BE2C (cell line): ENCODE measurements around the gene MUSTN1.

ENCODE experiments used
- DNase-seq: peaks from one replicate; pipeline ENCODE4 v3.0.0-alpha.2; 2020
- H3K27me3 ChIP-seq: fragments of 250-450 bp; sonication (Bioruptor Pico); 2 replicates; pipeline ENCODE4 v1.5.1; 2020; ENCODE audit warnings: mild to moderate bottlenecking
- H3K36me3 ChIP-seq: fragments of 250-450 bp; sonication (Bioruptor Pico); 2 replicates; pipeline ENCODE4 v1.5.1; 2020; ENCODE audit warnings: mild to moderate bottlenecking
- H3K4me1 ChIP-seq: fragments of 250-450 bp; sonication (Bioruptor Pico); 2 replicates; pipeline ENCODE4 v1.5.1; 2020
- H3K4me3 ChIP-seq: 2 replicates; pipeline ENCODE4 v1.5.1; 2011; ENCODE audit warnings: low read depth, low read length
- H3K9me3 ChIP-seq: fragments of 250-450 bp; sonication (Bioruptor Pico); 2 replicates; pipeline ENCODE4 v1.5.1; 2020
- CTCF ChIP-seq: IDR thresholded peaks from 2 replicates; pipeline ENCODE4 v1.5.1; 2012; ENCODE audit warnings: mild to moderate bottlenecking, low read depth, low read length

The MUSTN1 gene

GRCh38 chr3:52845157-52845556 is 10.3 kb upstream of the MUSTN1 start:
- no peak overlapping the region for H3K4me3 ChIP-seq
- H3K9me3 ChIP-seq: no peaks in the 10 kb centered on the region
- no peaks in the 10 kb centered on the region for H3K27me3 ChIP-seq
- DNase-seq: no peak
- no peaks in the 10 kb centered on the region for H3K36me3 ChIP-seq
- no peak for TF ChIP-seq CTCF
- no peaks in the 10 kb centered on the region for H3K4me1 ChIP-seq

GRCh38 chr3:52844290-52844975 is 9.6 kb upstream of the MUSTN1 start:
- TF ChIP-seq CTCF: no peak
- no peaks in the 10 kb centered on the region for H3K9me3 ChIP-seq
- no peaks in the 10 kb centered on the region for H3K4me1 ChIP-seq
- no peaks in the 10 kb centered on the region for H3K27me3 ChIP-seq
- H3K4me3 ChIP-seq: no peak overlapping the region
- DNase-seq: no peak
- no peaks in the 10 kb centered on the region for H3K36me3 ChIP-seq

GRCh38 chr3:52843881-52844280 is 9.1 kb upstream of the MUSTN1 start:
- H3K36me3 ChIP-seq: no peaks in the 10 kb centered on the region
- H3K9me3 ChIP-seq: no peaks in the 10 kb centered on the region
- TF ChIP-seq CTCF: no peak
- H3K4me1 ChIP-seq: no peaks in the 10 kb centered on the region
- H3K27me3 ChIP-seq: no peaks in the 10 kb centered on the region
- DNase-seq: no peak
- H3K4me3 ChIP-seq: no peak overlapping the region

GRCh38 chr3:52843108-52843865 is 8.5 kb upstream of the MUSTN1 start:
- H3K9me3 ChIP-seq: no peaks in the 10 kb centered on the region
- no peaks in the 10 kb centered on the region for H3K4me1 ChIP-seq
- no peak overlapping the region for H3K4me3 ChIP-seq
- H3K36me3 ChIP-seq: no peaks in the 10 kb centered on the region
- no peak for DNase-seq
- no peak for TF ChIP-seq CTCF
- no peaks in the 10 kb centered on the region for H3K27me3 ChIP-seq

- H3K36me3 ChIP-seq: no peaks in the 10 kb centered on the region
These were observed 7.6 kb upstream of the MUSTN1 start for GRCh38 chr3:52842424-52842823.

More at GRCh38 chr3:52842424-52842823, 7.6 kb upstream of the MUSTN1 start:
- Histone ChIP-seq H3K9me3 (no peaks in the 10 kb centered on the region), H3K27me3 (no peaks in the 10 kb centered on the region), H3K4me3 (no peak overlapping the region), H3K4me1 (no peaks in the 10 kb centered on the region)
- no peak for DNase-seq
- TF ChIP-seq CTCF: no peak
